GM12878 (cell line): ENCODE measurements around the gene PLEKHJ1. TPM values are rescaled to one million over a fixed set of nuclear protein-coding genes. Genes with fewer than 3 reads are reported as not detected.

Experiments used
- BACH1 ChIP-seq: fragments of 450-650 bp; IDR thresholded peaks from 2 replicates; pipeline ENCODE4 v1.6.1; 2017; ENCODE audit warnings: mild to moderate bottlenecking, borderline replicate concordance
- CEBPB ChIP-seq, 2 experiments: fragments of 150-350 bp in 1 of 2; IDR thresholded peaks; 2 replicates each; pipeline ENCODE4 v1.6.1; 2012 to 2014; ENCODE audit warnings: low read depth in 2 of 2, low read length in 2 of 2, borderline replicate concordance in 1 of 2, inconsistent platforms in 1 of 2
- DPF2 ChIP-seq: fragments of 450-650 bp; IDR thresholded peaks from 2 replicates; pipeline ENCODE4 v1.6.1; 2017; ENCODE audit warnings: mild to moderate bottlenecking
- E4F1 ChIP-seq: fragments of 450-650 bp; IDR thresholded peaks from 2 replicates; pipeline ENCODE4 v1.6.1; 2018; ENCODE audit warnings: borderline replicate concordance, mild to moderate bottlenecking; ENCODE audit not compliant: partially characterized antibody
- EGR1 ChIP-seq, 2 experiments: IDR thresholded peaks; 1 replicate in 1 of 2; 2 replicates in 1 of 2; pipeline ENCODE4 v1.6.1; 2011 to 2012; ENCODE audit warnings: low read depth in 2 of 2, low read length in 2 of 2, borderline replicate concordance in 1 of 2, mild to moderate bottlenecking in 1 of 2, moderate library complexity in 1 of 2
- EZH2 ChIP-seq: IDR thresholded peaks from 2 replicates; pipeline ENCODE4 v1.6.1; 2012; ENCODE audit warnings: low read depth, mild to moderate bottlenecking, control low read depth, inconsistent platforms, low read length, borderline replicate concordance; ENCODE audit not compliant: control insufficient read depth
- FOS ChIP-seq: IDR thresholded peaks from 3 replicates; pipeline ENCODE4 v1.6.1; 2011; ENCODE audit warnings: borderline replicate concordance; ENCODE audit not compliant: insufficient read length; ENCODE audit errors: extremely low read depth
- HDGF ChIP-seq: fragments of 450-650 bp; IDR thresholded peaks from 2 replicates; pipeline ENCODE4 v1.6.1; 2016; ENCODE audit warnings: antibody characterized with exemption
- IRF3 ChIP-seq: fragments of 450-650 bp; IDR thresholded peaks from 2 replicates; pipeline ENCODE4 v1.6.1; 2014; ENCODE audit warnings: mild to moderate bottlenecking
- MAX ChIP-seq: IDR thresholded peaks from 2 replicates; pipeline ENCODE4 v1.6.1; 2012; ENCODE audit warnings: low read depth, low read length, improper control_type of control experiment
- MLLT1 ChIP-seq: fragments of 450-650 bp; IDR thresholded peaks from 2 replicates; pipeline ENCODE4 v1.6.1; 2016; ENCODE audit warnings: mild to moderate bottlenecking
- MTA2 ChIP-seq: fragments of 450-650 bp; IDR thresholded peaks from 2 replicates; pipeline ENCODE4 v1.6.1; 2016; ENCODE audit warnings: low read depth, mild to moderate bottlenecking, moderate library complexity
- NFYB ChIP-seq: IDR thresholded peaks from 2 replicates; pipeline ENCODE4 v1.6.1; 2011; ENCODE audit warnings: low read depth, mild to moderate bottlenecking, low read length, improper control_type of control experiment, moderate library complexity; ENCODE audit not compliant: insufficient read depth
- NR2F1 ChIP-seq: fragments of 450-650 bp; conservative IDR thresholded peaks from 2 replicates; pipeline ENCODE4 v1.6.1; 2017; ENCODE audit warnings: mild to moderate bottlenecking
- POLR2AphosphoS2 ChIP-seq: IDR thresholded peaks from 2 replicates; pipeline ENCODE4 v1.6.1; 2011; ENCODE audit warnings: low read depth, mild to moderate bottlenecking, low read length, improper control_type of control experiment, moderate library complexity
- POLR2AphosphoS5 ChIP-seq: IDR thresholded peaks from 2 replicates; pipeline ENCODE4 v1.6.1; 2011; ENCODE audit warnings: mild to moderate bottlenecking, low read length, inconsistent platforms
- SPI1 ChIP-seq: IDR thresholded peaks from 2 replicates; pipeline ENCODE4 v1.6.1; 2011; ENCODE audit warnings: low read depth, mild to moderate bottlenecking, low read length, moderate library complexity, borderline replicate concordance; ENCODE audit not compliant: insufficient read depth
- STAT1 ChIP-seq: fragments of 450-650 bp; conservative IDR thresholded peaks from 2 replicates; pipeline ENCODE4 v1.6.1; 2014; ENCODE audit warnings: antibody characterized with exemption, mild to moderate bottlenecking
- TCF3 ChIP-seq: IDR thresholded peaks from 2 replicates; pipeline ENCODE4 v1.6.1; 2012; ENCODE audit warnings: low read depth, mild to moderate bottlenecking, low read length, borderline replicate concordance; ENCODE audit not compliant: insufficient read depth
- ZBTB33 ChIP-seq: fragments of 450-650 bp; IDR thresholded peaks from 2 replicates; pipeline ENCODE4 v1.6.1; 2017; ENCODE audit warnings: mild to moderate bottlenecking
- ZNF274 ChIP-seq: IDR thresholded peaks from one replicate; pipeline ENCODE4 v1.8.0; 2011; ENCODE audit not compliant: insufficient read length, insufficient read depth
- ZNF384 ChIP-seq: IDR thresholded peaks from 2 replicates; pipeline ENCODE4 v1.6.1; 2012; ENCODE audit warnings: low read depth, mild to moderate bottlenecking, low read length, improper control_type of control experiment, borderline replicate concordance
- polyA plus RNA-seq, 11 experiments: library from polyadenylated mRNA; depleted of rRNA in 4 of 11; unstranded in 6 of 11; stranded (reverse) in 5 of 11; fragments of >200 nt; fragmentation: Nextera tagmentation in 4 of 11; fragmentation: Illumina TruSeq in 1 of 11; extraction: Ambion mirVana in 4 of 11; extraction: Trizol in 1 of 11; gene quantifications; 1 replicate in 1 of 11; 2 replicates in 10 of 11; pipeline versions ENCODE4 v1.2.1 to v1.2.3, GENCODE V29; 2011 to 2016; ENCODE audit warnings: inconsistent platforms in 2 of 11, missing spikeins in 2 of 11, low read depth in 1 of 11
- total RNA-seq, 4 experiments: library from RNA; depleted of rRNA in 3 of 4; stranded (reverse); fragments of >200 nt in 3 of 4; fragmentation: Illumina TruSeq in 1 of 4; extraction: Trizol in 1 of 4; gene quantifications; 2 replicates each; pipeline versions ENCODE4 v1.2.1 to v1.2.3, GENCODE V29; 2013 to 2021

The PLEKHJ1 gene
- total and polyA plus RNA-seq, 10 of the 15 experiments (the other 5 are each of a cell fraction or from before 2014, with no cell fraction given), result 1.3 to 133 (median 75.0) TPM

- TF ChIP-seq BACH1 (peak; percentile 12; the same call in 1 of the 2 replicates), ZBTB33 (no peak), ZNF274 (no peak), EGR1 (IDR thresholded peaks at IDR 0.05; ENCODE audit: borderline replicate concordance in 1 of 2, low read depth in 2 of 2, low read length in 2 of 2) (0 out of 3 replicates have a peak, but pooled peaks of 1 of the 2 experiments have one; percentile 15), E4F1 (no peak), TCF3 (no peak), SPI1 (peak; percentile 24; the same call in 1 of the 2 replicates), CEBPB (IDR thresholded peaks at IDR 0.05; ENCODE audit: borderline replicate concordance in 1 of 2, low read depth in 2 of 2, low read length in 2 of 2) (no peak), NR2F1 (0 out of 2 replicates have a peak, but pooled peaks have one; percentile 47), EZH2 (no peak), MAX (no peak), MLLT1 (peak; percentile 48; the same call in 1 of the 2 replicates), HDGF (no peak; the same call in 1 of the 2 replicates), POLR2AphosphoS5 (no peak), ZNF384 (no peak), IRF3 (no peak), POLR2AphosphoS2 (no peak), NFYB (no peak), MTA2 (peak; percentile 33; the same call in 1 of the 2 replicates), FOS (no peak), DPF2 (0 out of 2 replicates have a peak, but pooled peaks have one; percentile 68), STAT1 (no peak)
Observed at GRCh38 chr19:2282062-2282861, 46.1 kb upstream of the PLEKHJ1 start, which contains the start of gene PEAK3 (continued).
